ENCODE results near the gene EDARADD. TPM values are rescaled to one million over a fixed set of nuclear protein-coding genes. Genes with fewer than 3 reads are reported as not detected.

EDARADD gene
- total RNA-seq, 1 donor from 2014 or later = 0.98 TPM

DNA sequence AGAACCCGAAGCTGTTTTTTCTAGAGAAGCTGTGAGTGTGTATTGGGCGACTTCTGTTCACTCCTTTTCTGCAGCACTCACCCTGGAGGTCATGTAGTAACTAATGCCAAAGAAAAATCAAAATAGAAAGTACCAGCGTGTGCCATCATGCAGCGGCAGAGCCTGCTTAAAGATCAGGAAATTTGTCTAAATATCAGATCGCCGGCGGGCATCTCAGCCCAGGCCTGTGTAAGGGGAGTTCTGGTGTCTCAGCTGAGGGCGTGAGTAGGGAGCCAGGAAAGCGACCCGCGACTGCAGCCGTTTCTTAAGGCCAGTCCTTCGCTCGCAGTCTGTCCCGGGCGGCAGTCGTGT, 768 bp downstream of the EDARADD start:
- H3K27ac Mint-ChIP-seq (ENCODE audit: unreplicated experiment) = peak overlapping the region; percentile 17
- H3K4me3 Mint-ChIP-seq (ENCODE audit: unreplicated experiment) = peak overlapping the region; percentile 91
- peaks cover 2% of the 10 kb centered on the region for H3K4me1 Mint-ChIP-seq (ENCODE audit: low read depth, unreplicated experiment)
- TF ChIP-seq, protein P1, sequence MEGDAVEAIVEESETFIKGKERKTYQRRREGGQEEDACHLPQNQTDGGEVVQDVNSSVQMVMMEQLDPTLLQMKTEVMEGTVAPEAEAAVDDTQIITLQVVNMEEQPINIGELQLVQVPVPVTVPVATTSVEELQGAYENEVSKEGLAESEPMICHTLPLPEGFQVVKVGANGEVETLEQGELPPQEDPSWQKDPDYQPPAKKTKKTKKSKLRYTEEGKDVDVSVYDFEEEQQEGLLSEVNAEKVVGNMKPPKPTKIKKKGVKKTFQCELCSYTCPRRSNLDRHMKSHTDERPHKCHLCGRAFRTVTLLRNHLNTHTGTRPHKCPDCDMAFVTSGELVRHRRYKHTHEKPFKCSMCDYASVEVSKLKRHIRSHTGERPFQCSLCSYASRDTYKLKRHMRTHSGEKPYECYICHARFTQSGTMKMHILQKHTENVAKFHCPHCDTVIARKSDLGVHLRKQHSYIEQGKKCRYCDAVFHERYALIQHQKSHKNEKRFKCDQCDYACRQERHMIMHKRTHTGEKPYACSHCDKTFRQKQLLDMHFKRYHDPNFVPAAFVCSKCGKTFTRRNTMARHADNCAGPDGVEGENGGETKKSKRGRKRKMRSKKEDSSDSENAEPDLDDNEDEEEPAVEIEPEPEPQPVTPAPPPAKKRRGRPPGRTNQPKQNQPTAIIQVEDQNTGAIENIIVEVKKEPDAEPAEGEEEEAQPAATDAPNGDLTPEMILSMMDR (IDR thresholded peaks at IDR 0.05; ENCODE audit: partially characterized antibody, unreplicated experiment) = no peak
- no peak for DNase-seq
- no peaks in the 10 kb centered on the region for H3K36me3 Mint-ChIP-seq (ENCODE audit: unreplicated experiment)
- peaks cover 1% of the 10 kb centered on the region for H3K9me3 Mint-ChIP-seq (ENCODE audit: unreplicated experiment)
- H3K27me3 Mint-ChIP-seq (ENCODE audit: unreplicated experiment) = peaks cover 15% of the 10 kb centered on the region

DNA sequence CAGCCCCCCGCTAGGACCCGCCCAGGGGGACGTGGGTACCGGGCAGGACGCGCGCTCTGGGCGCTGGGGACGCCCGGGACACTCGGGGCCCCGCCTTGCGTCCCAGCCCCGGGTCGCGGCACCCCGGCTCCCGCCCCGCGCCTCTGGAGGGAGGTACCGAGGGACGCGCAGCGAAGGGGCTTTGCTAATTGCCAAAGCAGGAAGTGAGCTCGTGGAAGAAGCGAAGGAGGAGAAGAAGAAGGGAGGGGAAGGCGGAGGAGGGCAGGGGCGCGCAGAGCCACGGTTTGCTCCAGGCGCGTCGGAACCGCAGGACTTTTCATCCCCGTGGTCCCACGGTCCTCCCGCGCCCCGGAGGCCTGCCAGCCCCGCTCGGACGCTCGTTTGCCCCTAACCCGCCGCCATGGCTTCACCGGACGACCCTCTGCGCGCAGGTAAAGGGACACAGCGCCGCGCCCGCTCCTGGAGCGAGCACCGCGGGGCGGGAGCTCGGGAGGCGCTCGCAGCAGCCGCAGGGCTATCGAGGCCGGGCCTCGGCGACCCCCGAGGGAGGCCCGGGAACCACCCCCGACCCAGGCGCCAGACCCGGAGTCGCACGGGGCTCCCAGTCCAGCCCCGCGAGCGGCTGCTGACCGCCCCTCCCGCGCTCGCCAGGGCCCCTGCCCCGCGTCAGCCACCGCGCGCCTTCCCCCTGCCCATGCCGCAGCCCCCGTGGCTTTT, 1.3 kb downstream of the EDARADD start:
- peak; percentile 51 for DNase-seq

DNA sequence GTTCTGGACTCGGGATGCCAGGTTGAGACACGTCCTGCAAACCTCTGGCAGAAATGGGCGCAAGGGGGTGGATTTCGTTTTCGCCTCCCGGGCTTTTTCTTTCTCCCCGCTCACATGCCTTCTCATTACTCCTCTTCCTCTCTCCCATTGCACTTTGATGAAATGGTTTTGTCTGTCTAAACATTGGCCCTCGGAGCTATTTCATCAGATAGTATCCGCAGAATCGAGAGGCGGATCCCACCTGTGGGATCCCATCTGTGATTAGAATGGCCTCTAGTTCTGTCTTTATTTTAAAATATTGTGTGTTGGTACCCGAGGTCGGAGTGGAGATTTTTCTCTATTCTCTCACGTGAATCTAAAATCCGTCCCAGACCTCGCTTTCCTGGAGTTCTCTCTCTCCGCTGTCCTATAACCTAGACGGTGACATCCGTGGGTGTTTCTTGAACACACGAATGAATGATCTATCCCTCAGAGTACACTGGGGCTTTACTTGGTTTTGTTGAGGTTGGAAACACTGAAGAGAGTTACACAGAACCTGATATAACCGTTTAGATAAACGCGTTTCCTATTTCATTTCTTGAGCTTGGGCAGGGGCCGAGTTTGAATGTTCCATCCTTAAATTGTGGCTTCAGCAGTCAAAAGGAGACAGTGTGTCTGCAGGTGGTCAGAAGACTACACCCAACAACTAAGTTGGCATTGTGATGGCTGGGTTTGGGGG, 2.0 kb downstream of the EDARADD start:
- no peak for DNase-seq
- peak overlapping the region; percentile 98 for H3K4me3 Mint-ChIP-seq (ENCODE audit: unreplicated experiment)

More for the DNA sequence above, 1.3 kb downstream of the EDARADD start:
- peaks cover 2% of the 10 kb centered on the region for H3K4me1 Mint-ChIP-seq (ENCODE audit: low read depth, unreplicated experiment)
- TF ChIP-seq, protein P1 (IDR thresholded peaks at IDR 0.05; ENCODE audit: partially characterized antibody, unreplicated experiment) = no peak
- peaks cover 1% of the 10 kb centered on the region for H3K9me3 Mint-ChIP-seq (ENCODE audit: unreplicated experiment)
- peaks cover 15% of the 10 kb centered on the region for H3K27me3 Mint-ChIP-seq (ENCODE audit: unreplicated experiment)
- H3K27ac Mint-ChIP-seq (ENCODE audit: unreplicated experiment) = no peak overlapping the region
- H3K36me3 Mint-ChIP-seq (ENCODE audit: unreplicated experiment) = no peaks in the 10 kb centered on the region
- peak overlapping the region; percentile 98 for H3K4me3 Mint-ChIP-seq (ENCODE audit: unreplicated experiment)

DNA sequence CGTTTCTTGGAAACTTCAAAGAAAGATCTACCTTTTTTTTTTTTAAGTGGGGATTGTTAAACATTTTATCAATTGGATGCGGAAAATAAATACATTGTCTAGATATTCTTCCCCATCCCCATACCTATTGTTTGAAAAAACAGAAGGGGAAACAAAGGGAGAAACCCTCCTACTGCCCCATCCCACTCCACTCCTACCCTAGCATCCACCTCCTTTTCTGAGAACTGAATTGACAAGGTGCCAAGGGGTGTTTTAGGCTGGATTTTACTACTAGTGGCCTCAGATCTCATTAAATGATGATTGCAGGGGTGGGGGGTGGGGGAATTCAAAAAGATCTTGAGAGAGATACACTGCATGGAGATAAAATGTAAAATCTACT, 2.6 kb downstream of the EDARADD start:
- DNase-seq = no peak
- H3K36me3 Mint-ChIP-seq (ENCODE audit: unreplicated experiment) = no peaks in the 10 kb centered on the region
- peaks cover 1% of the 10 kb centered on the region for H3K9me3 Mint-ChIP-seq (ENCODE audit: unreplicated experiment)
- peak overlapping the region; percentile 98 for H3K4me3 Mint-ChIP-seq (ENCODE audit: unreplicated experiment)
- TF ChIP-seq, protein P1 (IDR thresholded peaks at IDR 0.05; ENCODE audit: partially characterized antibody, unreplicated experiment) = no peak
- peaks cover 2% of the 10 kb centered on the region for H3K4me1 Mint-ChIP-seq (ENCODE audit: low read depth, unreplicated experiment)
- H3K27me3 Mint-ChIP-seq (ENCODE audit: unreplicated experiment) = peaks cover 15% of the 10 kb centered on the region
- no peak overlapping the region for H3K27ac Mint-ChIP-seq (ENCODE audit: unreplicated experiment)

More for the DNA sequence above, 2.0 kb downstream of the EDARADD start:
- peaks cover 2% of the 10 kb centered on the region for H3K4me1 Mint-ChIP-seq (ENCODE audit: low read depth, unreplicated experiment)
- H3K9me3 Mint-ChIP-seq (ENCODE audit: unreplicated experiment) = peaks cover 1% of the 10 kb centered on the region
- peak overlapping the region; percentile 59 for H3K27ac Mint-ChIP-seq (ENCODE audit: unreplicated experiment)
- H3K36me3 Mint-ChIP-seq (ENCODE audit: unreplicated experiment) = no peaks in the 10 kb centered on the region
- TF ChIP-seq, protein P1 (IDR thresholded peaks at IDR 0.05; ENCODE audit: partially characterized antibody, unreplicated experiment) = no peak
- H3K27me3 Mint-ChIP-seq (ENCODE audit: unreplicated experiment) = peaks cover 15% of the 10 kb centered on the region

Measured in glutamatergic neuron (in vitro differentiated cells).